GM21515 (cell line): ENCODE measurements around the gene CLIC3.

Source experiments
- ATAC-seq: cut with Tn5 transposase; IDR thresholded peaks from one replicate; pipeline ENCODE4 v1.9.1; 2021; ENCODE audit not compliant: unreplicated experiment

CLIC3 gene

DNA sequence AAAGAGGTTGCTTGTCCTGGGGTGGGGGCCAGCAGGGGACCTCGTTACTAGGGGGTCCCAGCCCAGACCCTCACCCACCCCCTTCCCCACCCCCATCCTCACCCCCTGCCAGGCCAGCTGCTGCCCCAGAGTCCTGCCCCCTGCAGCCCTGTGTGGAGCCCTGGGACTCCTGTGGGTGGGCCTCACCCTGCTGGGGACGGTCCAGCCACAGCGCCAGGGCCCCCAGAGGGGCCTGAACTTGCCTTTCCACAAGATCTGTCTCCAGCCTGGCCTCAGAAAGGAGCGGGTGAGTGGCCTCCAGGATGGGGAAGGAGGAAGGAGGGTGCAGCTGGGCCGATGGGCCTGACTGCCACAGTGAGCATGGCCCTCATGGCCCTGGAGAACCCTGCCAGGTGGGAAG is 26.6 kb downstream of the CLIC3 start:
- ATAC-seq = no peak

DNA sequence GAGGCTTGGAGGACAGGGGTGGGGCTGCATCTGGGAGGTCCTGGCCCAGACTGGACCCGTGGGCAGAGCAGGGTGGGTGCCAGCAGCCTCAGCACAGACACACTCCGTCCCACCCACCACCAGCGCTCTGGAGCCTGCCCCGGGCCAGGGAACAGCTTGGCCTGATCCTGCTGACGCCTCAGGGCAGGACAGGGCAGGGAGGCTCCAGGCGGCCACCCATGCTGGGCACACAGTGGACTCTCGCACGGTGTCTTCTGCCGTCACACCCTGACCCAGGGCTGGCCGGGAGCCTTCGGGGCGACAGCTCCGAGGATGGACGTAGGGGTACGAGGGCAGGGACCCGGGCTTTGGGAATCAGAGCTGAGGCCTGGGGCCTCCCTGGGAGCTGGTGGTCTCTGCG is 27.2 kb downstream of the CLIC3 start:
- no peak for ATAC-seq

DNA sequence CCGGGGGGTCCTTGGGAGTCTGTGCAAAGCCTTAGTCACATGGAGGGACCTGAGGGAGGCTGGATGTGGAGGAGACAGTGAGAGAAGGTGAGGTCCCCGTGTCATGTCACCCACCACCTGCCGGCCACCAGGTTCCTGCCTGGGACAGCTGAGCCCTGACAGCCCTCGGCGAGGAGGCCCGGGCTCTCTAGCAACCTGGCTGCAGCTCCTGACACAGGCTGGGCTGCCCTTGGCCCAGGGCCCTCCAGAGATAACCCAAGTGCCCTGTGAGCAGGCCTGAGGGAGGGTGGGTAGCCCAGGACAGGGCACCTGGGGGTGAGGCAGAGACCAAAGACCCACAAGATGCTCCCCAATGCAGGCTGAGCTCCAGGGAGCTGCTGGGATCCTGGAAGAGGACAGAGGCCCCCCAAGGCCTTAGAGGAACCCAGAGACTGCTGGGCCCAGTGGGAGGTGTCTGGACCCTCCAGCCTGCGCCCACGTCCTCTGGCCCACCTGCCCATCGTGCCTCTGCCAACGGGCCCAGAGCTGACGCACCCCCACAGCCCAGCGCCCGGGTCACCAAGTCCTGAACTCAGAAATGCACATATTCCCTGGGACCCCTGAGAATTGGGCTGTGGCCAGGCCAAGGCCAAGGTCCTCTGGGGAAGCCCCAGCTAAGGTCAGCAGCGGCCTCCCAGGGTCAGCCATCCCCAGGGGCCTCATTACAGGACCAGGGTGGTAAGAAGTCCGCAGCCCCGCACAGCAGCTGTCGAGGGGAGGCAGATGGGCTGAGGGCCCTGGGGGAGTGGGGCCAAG is 27.8 kb downstream of the CLIC3 start:
- no peak for ATAC-seq

DNA sequence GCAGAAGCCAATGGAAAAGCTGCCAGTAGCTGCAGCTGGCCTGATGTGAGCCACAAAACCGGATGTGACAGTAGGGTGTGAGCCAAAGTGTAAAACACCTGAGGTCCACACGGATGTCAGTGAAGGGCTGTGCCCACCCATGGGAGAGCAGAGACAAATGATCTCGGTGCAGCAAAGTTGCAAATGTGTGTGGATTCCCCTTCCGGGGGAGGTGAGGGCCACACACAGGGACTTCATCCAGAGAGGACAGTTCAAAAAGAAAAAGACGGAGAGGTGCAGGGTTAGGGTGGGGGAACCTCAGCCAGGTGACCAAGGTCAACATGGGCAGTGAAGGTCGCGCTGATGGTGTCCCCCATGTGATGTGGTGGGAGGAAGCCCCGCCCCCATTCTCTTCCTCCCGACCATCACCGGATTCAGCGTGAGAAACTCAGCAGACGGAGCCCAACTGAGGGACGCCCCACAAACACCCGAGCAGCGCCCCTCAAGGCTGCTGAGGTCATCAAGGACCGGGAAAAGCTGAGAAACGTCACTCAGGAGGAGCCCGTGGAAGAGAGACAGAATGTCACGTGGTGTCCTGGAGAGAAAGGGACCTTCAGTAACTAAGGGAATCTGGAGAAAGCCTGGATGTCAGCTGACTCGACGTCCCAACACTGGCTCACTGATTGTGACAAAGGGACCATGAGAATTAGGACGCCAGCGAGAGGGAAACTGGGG is 30.4 kb downstream of the CLIC3 start:
- ATAC-seq = no peak

DNA sequence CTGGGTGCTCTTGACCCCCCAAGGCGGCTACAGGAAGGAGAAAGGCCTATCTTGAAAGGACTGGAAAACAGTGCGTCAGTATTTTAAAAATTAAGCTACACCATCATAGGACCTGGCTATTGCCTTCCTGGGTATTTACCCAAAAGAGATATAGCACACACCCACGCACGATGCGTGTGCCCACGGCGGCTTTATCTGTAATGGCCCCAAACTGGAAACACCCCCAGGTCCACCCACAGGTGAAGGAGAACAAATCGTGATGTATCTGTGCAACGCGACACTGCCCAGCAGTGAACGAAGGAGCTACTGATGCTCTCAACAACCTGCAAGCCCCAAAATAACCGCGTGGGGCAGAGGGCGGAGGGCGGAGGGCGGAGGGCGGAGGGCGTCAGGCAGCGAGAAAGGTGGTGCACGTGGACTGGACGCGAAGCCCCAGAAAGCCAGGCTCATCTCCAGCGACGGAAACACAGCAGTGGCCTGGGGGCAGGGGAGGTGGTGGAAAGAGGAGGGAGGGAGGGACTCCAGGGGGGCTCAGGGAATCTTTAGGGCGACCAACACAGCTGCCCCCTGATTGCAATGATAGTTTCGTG is 31.4 kb downstream of the CLIC3 start:
- ATAC-seq = no peak

DNA sequence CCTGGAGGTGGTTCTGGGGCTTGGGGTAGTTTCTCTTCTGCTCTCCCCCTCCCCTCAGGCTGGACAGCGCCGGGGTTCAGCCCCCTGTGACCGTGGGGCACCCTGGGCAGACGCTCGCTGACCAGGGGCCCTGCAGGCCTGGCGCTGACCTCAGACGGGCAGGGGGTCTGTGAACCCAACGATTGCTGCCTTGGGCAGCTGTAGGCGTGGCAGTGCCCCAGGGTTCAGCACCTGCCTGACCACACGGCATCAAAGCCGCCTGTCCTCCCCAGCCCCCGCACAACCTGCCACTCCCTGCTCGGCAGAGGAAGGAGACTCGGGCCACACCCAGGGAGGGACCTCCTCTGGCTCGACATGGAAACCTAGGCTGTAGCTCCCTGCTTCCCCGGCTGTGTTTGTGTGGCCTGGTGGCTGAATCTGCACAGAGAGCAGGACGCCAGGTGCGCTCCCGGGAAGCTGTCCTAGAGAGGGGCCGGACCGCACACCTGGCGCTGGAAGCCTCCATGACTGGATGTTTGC is 32.1 kb downstream of the CLIC3 start:
- no peak for ATAC-seq

DNA sequence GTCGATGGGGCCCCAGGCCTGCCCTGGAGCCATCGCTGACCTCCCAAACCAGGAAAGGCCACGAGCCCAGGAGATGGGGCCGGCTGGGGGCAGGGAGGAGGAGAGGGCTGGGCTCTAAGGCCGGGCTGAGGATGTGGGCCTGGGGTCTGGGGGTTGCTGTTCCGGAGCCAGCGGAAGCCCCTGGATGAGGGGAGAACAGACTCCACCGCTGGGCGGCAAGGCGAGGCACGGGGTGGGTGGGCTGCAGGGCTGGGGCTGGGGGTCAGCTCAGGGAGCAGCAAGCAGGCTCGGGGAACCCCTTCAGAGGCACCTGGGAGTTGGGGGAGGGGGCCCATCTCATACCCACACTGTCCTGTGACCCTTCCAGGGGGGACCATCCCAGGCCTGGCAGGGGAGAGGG is 32.6 kb downstream of the CLIC3 start:
- ATAC-seq = no peak

DNA sequence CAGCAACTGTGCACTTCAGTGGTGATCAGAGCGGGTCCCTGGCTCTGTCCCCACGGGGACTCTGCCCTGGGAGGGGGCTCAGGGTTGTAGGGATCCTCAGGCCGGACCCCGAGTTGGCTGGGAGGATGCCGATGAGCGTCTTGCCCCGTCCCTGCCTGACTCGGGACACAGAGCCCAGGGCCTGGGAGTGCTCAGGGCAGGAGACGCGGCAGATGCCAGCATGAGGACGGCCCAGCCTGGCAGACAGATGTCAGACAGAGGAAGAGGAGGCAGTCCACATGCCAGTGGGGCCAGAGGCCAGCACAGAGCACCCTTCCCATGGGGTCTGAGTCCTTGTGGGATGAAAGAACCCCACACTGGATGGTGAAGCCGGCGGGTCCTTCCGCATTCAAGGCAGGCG is 33.0 kb downstream of the CLIC3 start:
- ATAC-seq = no peak

DNA sequence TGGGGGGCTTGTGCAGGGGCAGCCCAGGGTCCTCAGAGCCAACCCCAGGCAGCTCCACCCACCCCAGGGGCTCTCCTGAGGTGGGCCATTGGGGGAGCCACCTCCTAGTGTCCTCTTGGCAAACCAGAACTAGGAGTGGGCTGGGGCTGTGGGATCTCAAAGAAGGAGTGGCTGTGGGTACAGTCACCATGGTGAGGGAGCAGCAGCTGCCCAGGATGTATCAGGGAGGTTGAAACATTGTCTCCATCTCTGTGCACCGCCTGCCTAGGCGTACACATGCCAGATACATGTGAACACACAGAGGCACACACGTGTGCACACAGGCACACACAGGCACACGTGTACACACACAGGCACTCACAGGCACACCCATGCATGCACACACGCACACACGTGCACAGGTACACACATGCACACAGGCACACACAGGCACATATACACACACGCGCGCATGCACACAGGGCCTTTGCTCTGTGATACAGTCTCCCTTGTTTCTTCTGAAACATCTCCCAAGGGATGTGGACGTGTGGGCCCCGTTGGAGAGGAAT is 33.6 kb downstream of the CLIC3 start:
- no peak for ATAC-seq

DNA sequence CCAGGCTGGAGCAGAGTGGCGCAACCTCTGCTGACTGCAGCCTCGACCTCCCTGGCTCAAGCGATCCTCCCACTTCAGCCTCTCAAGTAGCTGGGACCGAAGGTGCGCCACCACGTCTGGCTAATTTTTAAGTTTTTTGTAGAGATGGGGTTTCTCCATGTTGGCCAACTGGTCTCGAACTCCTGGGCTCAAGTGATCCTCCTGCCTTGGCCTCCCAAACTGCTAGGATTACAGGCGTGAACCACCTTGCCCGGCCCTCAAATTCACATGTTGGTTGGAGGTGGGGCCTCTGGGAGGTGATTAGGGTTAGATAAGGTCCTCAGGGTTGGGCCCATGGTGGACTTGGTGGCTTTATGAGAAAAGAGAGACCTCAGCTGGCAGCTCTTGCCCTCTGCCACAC is 34.2 kb downstream of the CLIC3 start:
- no peak for ATAC-seq

DNA sequence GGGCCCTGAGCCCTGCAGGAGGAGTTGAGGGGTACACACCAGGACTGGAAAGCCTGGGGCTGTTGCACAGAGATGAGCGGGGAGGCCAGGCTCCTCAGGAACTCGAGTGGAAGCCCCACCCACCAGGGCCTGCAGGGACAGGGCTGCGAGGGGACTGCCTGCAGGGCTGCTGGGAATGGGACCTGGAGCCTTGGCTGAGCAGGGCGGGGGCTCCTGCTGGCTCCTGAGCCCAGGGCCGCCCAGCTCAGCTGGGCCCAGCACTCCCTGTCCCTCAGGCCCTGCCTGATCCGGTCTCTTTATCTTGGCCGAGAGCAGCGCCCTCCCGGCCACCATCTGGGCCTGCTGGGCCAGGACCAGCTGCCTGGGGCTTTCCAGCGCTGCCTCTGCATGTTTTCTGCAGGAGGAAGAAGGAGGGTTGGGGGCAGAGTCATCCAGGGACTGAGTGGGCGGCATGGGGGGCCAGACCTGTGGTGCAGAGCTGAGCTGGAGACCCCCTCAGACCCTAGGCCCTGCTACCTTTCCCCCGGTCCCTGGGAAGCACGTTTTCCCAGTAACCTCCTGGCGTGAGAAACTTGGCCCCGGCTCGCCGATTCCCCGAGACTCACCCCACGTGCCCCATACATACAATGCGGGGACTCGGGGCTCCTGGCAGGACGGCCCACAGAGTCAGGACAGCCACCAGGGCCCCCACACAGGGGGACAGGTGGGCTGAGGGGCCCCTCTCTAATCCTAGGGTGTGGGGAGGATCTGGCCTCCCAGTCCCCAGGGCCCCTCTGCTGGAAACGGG is 34.9 kb downstream of the CLIC3 start:
- no peak for ATAC-seq

DNA sequence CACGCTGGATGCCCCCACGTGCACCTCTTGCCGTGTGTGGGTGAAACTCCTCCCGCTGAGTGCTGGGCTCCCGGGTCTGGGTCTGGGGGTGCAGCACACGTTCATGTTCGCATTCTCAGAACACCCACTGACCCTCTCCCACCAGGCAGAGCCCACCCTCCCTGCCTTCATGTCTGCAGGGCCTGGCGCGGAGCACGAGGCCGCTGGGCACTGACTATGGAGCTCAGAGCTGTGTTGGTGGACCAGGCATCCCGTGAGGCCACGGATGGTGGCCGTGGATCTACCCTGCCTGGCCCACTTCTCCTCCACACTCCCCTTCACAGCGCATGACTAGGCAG is 35.5 kb downstream of the CLIC3 start:
- no peak for ATAC-seq

DNA sequence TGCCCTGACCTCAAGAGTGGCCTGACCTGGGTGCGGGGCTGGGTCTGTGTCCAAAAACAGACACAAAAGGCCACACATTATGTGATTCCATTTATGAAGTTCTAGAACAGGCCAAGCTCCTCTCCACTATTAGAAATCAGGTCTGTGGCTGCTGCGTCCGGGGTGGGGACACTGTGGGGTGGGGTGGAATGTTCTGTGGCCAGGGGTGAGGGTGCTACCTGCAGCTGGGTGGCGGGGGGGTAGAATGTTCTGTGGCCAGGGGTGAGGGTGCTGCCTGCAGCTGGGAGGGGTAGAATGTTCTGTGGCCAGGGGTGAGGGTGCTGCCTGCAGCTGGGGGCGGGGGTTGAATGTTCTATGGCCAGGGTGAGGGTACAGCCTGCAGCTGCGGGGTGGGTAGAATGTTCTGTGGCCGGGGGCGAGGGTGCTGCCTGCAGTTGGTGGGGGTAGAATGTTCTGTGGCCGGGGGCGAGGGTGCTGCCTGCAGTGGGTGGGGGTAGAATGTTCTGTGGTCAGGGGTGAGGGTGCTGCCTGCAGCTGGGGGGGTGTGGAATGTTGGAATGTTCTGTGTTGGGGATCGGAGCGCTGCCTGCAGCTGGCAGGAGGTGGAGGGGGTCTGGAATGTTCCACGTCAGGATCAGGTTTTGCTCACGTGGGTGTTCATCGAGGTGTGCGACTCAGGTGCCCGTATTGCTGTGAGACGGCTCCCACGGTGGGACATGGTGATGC is 36.0 kb downstream of the CLIC3 start:
- ATAC-seq = no peak

DNA sequence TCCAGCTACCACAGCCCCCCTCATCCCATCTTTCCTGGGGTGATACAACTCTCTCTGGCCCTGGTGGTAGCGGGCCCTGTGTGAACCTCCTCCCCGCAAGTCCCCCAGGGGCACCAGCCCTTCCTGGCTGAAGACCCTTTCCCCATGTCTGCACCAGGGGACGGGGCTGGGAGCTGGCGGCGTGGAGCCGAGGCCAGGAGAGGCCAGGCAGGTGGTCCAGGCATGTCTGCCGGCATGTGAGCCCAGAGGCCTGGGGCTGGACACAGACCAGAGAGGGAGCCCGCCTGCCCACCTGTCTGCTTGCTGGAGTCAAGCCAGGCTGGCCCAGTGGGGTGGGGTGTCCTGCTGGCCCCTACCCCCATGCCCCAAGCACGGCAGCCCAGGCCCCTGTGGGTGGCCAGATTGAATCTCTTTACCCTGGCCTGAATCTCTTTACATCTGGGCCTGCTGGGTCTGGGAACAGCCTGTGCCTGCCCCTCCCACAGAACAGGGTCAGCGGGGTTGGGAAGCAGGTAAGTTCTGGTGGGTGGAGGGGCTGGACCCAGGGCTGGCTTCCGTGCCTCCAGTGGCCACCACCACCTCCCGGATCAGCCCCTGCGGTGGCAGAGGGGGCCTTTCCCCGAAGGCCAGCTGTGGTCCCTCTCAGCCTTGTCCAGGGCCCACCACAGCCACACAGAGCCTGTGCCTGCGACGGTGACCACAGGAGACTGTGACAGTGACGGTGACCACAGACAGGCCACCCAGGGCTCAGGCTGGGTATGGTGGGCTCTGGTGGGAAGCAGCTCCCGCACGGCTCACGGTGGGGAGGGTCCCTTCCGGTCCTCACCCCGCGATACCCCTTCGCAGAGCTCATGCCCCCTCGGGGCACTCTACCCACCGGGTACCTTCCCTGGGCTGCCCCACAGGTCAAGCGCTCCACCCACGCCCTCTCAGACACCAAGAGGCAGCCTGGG is 37.2 kb downstream of the CLIC3 start:
- ATAC-seq = no peak

DNA sequence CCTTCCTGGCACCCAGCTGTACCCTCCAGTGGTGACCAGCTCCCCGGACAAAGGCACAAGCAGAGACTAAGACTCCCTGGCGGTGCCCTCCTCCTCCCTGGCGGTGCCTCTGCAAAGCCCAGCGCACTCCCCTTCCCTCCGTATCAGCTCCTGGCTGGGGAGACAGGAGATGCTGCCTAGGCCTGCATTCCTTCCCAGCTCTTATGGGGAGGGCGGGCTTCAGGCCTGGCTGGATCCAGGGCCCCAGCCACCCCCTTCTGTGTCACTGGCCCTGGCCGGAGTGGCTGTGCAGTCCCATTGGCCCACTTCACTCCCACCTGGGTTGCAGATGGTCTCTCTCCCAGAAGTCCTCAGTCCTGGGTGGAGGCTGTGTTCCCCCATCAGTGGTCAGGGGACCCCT is 37.9 kb downstream of the CLIC3 start:
- no peak for ATAC-seq

DNA sequence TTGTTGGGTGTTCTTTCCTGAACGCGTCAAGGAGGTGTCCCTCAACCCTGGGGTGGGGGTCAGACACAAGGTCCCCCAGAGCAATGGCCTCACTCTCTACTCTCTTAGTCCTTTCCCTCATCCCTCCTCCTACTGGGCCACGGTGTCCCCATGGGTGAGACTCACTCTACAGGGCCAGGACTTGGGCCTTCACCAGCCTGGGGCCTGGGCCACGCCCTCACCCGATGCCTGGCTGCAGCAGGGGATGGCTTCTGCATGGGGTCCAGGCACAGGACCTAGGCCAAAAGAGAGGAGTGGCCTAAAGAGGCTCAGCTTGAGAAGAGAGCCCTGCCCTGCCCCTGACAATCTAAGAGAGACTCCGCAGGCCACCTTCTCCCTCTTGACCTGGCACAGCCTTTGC is 38.5 kb downstream of the CLIC3 start:
- no peak for ATAC-seq

DNA sequence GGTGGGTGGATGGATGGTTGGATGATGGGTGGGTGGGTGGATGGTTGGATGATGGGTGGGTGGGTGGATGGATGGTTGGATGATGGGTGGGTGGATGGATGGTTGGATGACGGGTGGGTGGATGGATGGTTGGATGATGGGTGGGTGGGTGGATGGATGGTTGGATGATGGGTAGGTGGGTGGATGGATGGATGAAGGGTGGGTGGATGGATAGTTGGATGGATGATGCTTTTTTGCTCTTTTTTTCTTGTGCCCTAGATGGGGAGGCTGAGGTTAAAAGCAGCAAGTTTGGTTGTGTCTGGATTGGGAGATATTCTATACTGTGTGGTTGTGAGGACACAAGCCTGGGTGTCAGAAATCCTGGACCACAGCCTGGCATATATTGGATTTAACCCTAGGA is 38.9 kb downstream of the CLIC3 start:
- no peak for ATAC-seq

DNA sequence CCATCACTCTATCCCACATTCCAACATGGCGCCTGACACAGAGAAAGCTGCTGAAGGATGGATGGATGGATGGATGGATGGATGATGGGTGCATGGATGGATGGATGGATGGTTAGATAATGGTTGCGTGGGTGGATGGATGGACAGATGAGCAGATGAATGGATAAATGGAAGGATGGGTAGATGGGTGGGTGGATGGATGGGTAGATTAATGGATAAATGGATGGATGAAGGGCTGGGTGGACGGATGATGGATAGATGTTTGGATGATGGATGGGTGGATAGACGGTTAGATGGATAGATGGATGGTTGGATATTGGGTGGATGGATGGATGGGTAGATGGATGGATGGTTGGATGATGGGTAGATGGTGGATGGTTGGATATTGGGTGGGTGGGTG is 39.8 kb downstream of the CLIC3 start:
- no peak for ATAC-seq

DNA sequence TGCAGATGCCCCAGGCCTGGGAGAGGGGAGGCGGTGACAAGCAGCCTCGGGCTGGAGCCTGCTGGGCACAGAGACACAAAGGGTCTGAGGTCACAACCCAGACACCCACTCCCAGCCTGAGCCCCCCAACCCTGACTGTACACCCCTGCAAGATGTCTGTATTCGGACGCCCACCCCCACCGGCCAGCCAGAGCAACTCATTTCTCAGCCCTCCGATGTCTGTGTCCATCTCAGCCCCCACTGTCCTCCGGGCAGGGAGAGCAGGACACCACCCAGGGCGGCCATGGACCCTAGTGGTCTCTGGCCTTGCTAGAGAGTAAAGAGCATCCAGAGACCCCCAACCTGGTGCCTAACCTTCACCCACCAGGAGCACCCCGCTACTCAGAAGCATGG is 40.4 kb downstream of the CLIC3 start:
- no peak for ATAC-seq
